ENCODE measurements around the gene SLC16A12. TPM values are rescaled to one million over a fixed set of nuclear protein-coding genes. Genes with fewer than 3 reads are reported as not detected.
"Not testable (repeated sequence)": the region's sequence is repeated elsewhere in the genome, so short reads cannot be mapped to it uniquely, and the experiment has no call there.

Gene SLC16A12
- total RNA-seq, 2 donors from 2014 or later: not detected

- H3K9me3 Mint-ChIP-seq: peaks cover 0 to 5% of the 10 kb centered on the region in 2 donors
- no peak overlapping the region for H3K27ac Mint-ChIP-seq
- DNase-seq (ENCODE audit: low spot score in 2 of 2) (no peak), ATAC-seq (no peak)
- H3K36me3 Mint-ChIP-seq: peaks cover 12 to 20% of the 10 kb centered on the region in 2 donors
Observed at GRCh38 chr10:89398003-89398749, 137.2 kb downstream of the SLC16A12 start.

DNA sequence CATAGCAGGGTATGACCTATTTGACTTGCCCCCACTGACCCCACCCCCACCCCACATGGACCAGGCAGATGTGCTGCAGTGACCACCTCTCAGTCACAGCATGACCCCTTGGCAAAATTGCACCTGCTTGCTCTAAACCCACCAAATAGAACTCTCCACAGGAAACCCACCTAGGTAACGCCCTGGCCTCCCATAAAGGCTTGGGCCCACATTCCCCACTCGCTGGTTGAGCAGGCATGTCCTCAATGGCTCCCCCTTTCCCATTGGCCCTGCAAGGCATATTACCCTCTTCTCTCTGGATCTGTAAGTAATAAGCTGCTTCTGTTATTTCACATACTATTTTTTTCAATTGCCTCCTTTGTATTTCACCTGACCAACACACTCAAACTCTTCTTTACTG is 140.3 kb downstream of the SLC16A12 start:
- Mint-ChIP-seq H3K36me3 (peaks cover 0 to 15% of the 10 kb centered on the region in 2 donors), H3K9me3 (peaks cover 0 to 5% of the 10 kb centered on the region in 2 donors), H3K27ac (no peak overlapping the region)
- ATAC-seq: no peak
- DNase-seq (ENCODE audit: low spot score in 2 of 2): no peak

DNA sequence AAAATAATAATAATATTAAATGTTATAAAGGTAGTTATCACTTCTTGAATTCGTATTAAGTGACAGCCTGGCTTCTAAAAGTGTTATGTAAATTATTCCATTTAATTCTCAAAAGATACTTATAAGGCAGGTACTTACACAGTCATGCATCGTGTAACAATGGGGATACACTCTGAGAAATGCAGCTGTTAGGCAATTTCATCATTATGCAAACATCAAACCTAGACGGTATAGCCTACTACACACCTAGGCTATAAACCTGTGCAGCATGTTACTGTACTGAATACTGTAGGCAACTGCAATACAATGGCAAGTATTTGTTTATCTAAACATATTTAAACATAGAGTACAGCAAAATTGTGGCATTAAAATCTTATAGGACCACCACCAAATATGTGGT is 141.5 kb downstream of the SLC16A12 start:
- peaks cover 0 to 5% of the 10 kb centered on the region in 2 donors for H3K9me3 Mint-ChIP-seq
- peaks cover 0 to 15% of the 10 kb centered on the region in 2 donors for H3K36me3 Mint-ChIP-seq
- ATAC-seq (no peak), DNase-seq (ENCODE audit: low spot score in 2 of 2) (no peak)
- H3K27ac Mint-ChIP-seq: no peak overlapping the region

DNA sequence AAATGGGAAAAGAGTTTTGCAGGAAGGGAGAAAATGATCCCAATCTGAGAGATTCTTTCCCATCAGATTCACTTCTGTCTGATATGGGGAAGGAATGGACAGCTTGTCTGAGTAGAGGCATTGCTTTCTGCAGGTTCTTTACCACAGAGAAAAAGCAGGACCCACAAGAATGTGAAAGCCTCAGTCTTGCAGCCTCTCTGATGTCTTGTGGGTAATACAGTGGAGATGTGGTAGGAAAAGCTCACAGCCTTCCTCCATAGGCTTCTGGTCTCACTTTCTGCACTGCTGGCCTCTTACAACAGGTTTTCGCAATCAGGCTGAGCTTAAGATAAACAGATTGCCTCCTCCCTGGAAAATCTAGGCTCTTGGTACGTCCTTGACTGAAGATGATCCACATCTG is 142.4 kb downstream of the SLC16A12 start:
- Mint-ChIP-seq H3K36me3 (peaks cover 0 to 13% of the 10 kb centered on the region in 2 donors), H3K9me3 (peaks cover 0 to 5% of the 10 kb centered on the region in 2 donors), H3K27ac (no peak overlapping the region)
- peak; percentile 56 to 65 for ATAC-seq
- DNase-seq (ENCODE audit: low spot score in 2 of 2): no peak

- H3K27ac Mint-ChIP-seq: no peak within 1 kb of the TSS
- H3K36me3 Mint-ChIP-seq: peaks cover 0 to 4% of the 10 kb centered on the region in 2 donors
- no peak for DNase-seq (ENCODE audit: low spot score in 2 of 2)
- peak; percentile 84 to 86 for ATAC-seq
- H3K9me3 Mint-ChIP-seq: peaks cover 0 to 5% of the 10 kb centered on the region in 2 donors
Observed at GRCh38 chr10:89391907-89392756, 143.3 kb downstream of the SLC16A12 start, which contains the start of gene IFIT1. Gene IFIT1, plus strand, starts transcription at chr10:89392623. Its CDS starts 90 bp downstream, at chr10:89392713.

GRCh38 chr10:89391226-89391576 is 144.2 kb downstream of the SLC16A12 start:
- DNase-seq (ENCODE audit: low spot score in 2 of 2); H3K27ac Mint-ChIP-seq; H3K36me3 Mint-ChIP-seq; ATAC-seq; H3K9me3 Mint-ChIP-seq: not testable (repeated sequence)

DNA sequence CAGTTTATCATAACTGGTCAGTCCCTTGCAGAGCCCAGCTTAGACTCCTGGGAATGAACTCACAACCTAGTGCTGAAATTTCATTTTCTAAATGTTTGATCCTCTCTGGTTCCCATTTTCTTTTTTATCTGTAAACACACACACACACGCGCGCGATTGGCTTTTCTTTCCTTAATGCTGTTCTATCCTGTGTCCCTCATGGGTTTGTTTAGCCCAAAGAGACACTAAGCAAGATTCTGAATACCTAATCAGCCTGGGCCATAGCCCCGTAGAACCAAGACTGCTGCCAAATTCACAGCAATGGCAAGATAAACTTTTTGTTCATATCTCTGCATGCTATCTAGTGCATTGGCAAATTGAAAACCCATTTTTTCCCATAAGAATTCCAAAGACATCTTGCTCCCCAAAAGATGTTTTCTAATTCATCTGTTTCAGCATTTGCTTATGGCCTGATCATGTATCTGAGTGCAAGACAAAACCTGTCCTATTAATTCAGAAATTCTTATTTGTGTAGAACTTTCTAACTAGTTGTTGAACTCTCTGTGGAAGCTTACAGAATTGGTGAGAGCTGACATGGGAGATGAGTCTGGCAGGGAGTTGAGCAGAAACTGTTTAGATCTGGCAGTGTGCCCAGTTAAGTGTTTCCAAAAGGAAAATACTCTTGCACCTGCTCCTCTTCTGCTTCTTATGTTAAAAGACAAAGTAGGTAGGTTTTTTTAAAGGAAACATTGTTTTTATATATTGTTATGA is 144.7 kb downstream of the SLC16A12 start:
- no peak overlapping the region for H3K27ac Mint-ChIP-seq
- ATAC-seq: no peak
- no peak for DNase-seq (ENCODE audit: low spot score in 2 of 2)
- no peaks in the 10 kb centered on the region for H3K9me3 Mint-ChIP-seq
- H3K36me3 Mint-ChIP-seq: no peaks in the 10 kb centered on the region

- Mint-ChIP-seq H3K36me3 (no peaks in the 10 kb centered on the region), H3K27ac (no peak overlapping the region), H3K9me3 (no peaks in the 10 kb centered on the region)
- no peak for ATAC-seq
- DNase-seq (ENCODE audit: low spot score in 2 of 2): no peak
Observed at GRCh38 chr10:89389254-89389653, 146.1 kb downstream of the SLC16A12 start.

DNA sequence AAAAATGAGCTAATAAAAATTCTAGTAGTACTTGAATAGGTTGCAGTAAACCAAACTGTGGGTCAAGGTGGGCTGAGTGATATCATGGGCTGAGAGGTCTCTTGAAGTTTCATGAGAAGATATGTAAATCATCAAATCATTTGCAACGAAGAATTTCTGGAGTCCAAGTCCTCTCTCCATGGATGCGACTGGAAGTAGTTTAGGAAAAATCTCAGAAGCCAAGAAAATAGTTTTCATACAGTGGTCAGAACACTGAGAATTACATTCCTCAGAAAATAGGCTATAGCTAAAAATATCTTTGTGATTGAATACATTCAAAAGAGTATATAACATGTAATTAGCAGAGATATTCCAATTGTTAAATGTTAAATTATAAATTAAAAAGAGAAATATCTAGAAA is 146.6 kb downstream of the SLC16A12 start:
- Mint-ChIP-seq H3K9me3 (no peaks in the 10 kb centered on the region), H3K36me3 (no peaks in the 10 kb centered on the region), H3K27ac (no peak overlapping the region)
- ATAC-seq (no peak), DNase-seq (ENCODE audit: low spot score in 2 of 2) (no peak)

DNA sequence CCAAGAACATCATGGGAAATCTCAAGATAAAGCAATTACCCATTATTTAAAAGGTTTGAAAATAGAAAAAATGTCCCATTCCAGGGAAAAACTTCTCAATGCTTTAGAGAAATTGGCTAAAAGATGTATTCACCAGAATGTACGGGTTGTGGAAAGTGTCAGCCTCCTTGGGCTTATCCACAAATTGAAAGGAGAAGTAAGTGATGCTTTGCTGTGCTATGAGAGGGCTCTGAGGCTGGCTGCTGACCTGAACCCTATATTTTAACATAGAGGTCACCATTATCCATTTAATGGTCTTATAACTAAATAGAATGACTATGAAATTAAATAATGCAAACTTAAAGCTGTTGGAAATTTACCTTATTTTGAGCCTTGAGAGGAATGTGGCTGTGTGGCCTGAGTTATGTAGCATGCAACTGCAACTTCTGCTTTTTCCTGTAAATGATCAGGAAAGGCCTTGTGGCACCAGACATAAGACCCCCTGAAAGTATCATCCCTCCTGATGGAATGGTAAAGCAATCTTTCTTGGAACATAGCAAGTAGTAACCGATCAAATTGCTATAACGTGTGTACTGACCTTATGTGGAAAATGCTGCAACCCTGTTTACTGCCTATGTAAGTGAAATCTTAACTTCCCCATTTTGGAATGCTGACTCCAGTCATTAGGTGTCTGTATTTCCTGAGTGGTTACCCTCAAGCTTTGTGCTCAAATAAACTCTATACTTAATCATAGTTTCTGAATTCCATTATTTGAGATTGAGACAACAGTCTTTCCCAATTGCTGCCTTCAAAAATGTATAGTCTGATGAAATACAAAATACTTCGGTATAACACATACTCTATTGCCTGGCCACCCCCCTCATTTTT is 150.7 kb downstream of the SLC16A12 start:
- no peak for DNase-seq (ENCODE audit: low spot score in 2 of 2)
- Mint-ChIP-seq H3K9me3 (no peaks in the 10 kb centered on the region), H3K36me3 (no peaks in the 10 kb centered on the region), H3K27ac (no peak overlapping the region)
- no peak for ATAC-seq

DNA sequence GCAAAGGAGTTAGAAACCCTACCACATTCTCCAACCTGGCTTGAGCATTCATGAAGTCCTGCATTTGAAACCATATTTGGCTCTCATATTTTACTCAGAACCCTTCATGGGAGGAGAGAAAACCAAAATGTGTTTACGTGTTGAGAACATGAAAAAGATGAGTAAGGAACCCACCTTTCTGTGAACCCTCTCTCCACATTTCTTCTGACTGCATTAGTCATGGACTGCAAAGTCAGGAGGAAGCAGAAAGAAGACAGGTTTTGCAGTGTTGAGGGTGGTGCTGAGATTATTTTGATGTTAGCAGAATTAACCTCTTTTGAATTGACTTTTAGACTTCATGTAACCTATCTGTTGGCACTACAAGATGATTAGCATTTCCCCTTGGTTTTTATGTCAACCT is 152.6 kb downstream of the SLC16A12 start:
- no peaks in the 10 kb centered on the region for H3K36me3 Mint-ChIP-seq
- no peaks in the 10 kb centered on the region for H3K9me3 Mint-ChIP-seq
- H3K27ac Mint-ChIP-seq: no peak overlapping the region
- DNase-seq (ENCODE audit: low spot score in 2 of 2): no peak
- peak in 1 of 2 donors; percentile 61 for ATAC-seq

Other genes with a start within 250 kb of the SLC16A12 start
- gene IFIT2, start 233.5 kb downstream of the SLC16A12 start, total RNA-seq: 10 to 100 TPM in 1 of 2 donors, 1 to 10 TPM in 1; 4.9 to 28.0 TPM
- gene IFIT3, start 207.6 kb downstream of the SLC16A12 start, total RNA-seq: 10 to 100 TPM in 1 of 2 donors, 1 to 10 TPM in 1; 2.6 to 12.6 TPM
- gene IFIT1B, start 157.5 kb downstream of the SLC16A12 start, total RNA-seq: not detected
- gene IFIT1, start 143.0 kb downstream of the SLC16A12 start, total RNA-seq: 1 to 10 TPM; 1.6 to 9.0 TPM
- 10 to 100 TPM in 1 of 2 donors, 1 to 10 TPM in 1; 3.1 to 10.9 TPM for gene IFIT5, start 121.0 kb downstream of the SLC16A12 start, total RNA-seq
- 1 to 10 TPM; 4.0 to 4.4 TPM for gene PANK1, start 109.6 kb upstream of the SLC16A12 start, total RNA-seq
- gene KIF20B, start 166.0 kb upstream of the SLC16A12 start, total RNA-seq: 10 to 100 TPM; 52.7 to 76.1 TPM

Data from activated naive CD4-positive, alpha-beta T cell treated with anti-CD3 and anti-CD28 coated beads, Interleukin-2, amount 50 U/mL, for 72 hours (primary cell).